Gastrocnemius medialis (tissue), 4 donors: ENCODE data around the gene SEMA3D.

Experiments used
- POLR2A ChIP-seq, 2 donors: fragments of 450-650 bp; IDR thresholded peaks; one replicate each; pipeline ENCODE4 v1.6.1; 2017; ENCODE audit warnings: antibody characterized with exemption in 2 of 2, mild to moderate bottlenecking in 2 of 2, moderate library complexity in 2 of 2
- TF ChIP-seq, protein P1 (sequence below), 5 experiments: fragments of 450-650 bp in 3 of 5; fragments of 200-600 bp in 2 of 5; sonication (generic) in 2 of 5; IDR thresholded peaks in 4 of 5; conservative IDR thresholded peaks in 1 of 5; 1 replicate in 4 of 5; 2 replicates in 1 of 5; pipeline ENCODE4 v1.5.1; 2016 to 2019; ENCODE audit warnings: antibody characterized with exemption in 5 of 5, mild to moderate bottlenecking in 3 of 5, moderate library complexity in 3 of 5

GRCh38 chr7:84981055-84981976 lies 205.5 kb downstream of the SEMA3D start:
- TF ChIP-seq, protein P1, sequence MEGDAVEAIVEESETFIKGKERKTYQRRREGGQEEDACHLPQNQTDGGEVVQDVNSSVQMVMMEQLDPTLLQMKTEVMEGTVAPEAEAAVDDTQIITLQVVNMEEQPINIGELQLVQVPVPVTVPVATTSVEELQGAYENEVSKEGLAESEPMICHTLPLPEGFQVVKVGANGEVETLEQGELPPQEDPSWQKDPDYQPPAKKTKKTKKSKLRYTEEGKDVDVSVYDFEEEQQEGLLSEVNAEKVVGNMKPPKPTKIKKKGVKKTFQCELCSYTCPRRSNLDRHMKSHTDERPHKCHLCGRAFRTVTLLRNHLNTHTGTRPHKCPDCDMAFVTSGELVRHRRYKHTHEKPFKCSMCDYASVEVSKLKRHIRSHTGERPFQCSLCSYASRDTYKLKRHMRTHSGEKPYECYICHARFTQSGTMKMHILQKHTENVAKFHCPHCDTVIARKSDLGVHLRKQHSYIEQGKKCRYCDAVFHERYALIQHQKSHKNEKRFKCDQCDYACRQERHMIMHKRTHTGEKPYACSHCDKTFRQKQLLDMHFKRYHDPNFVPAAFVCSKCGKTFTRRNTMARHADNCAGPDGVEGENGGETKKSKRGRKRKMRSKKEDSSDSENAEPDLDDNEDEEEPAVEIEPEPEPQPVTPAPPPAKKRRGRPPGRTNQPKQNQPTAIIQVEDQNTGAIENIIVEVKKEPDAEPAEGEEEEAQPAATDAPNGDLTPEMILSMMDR (IDR thresholded peaks at IDR 0.05 in 4 of 5, conservative IDR thresholded peaks at IDR 0.05 in 1 of 5) = no peak
- TF ChIP-seq POLR2A (IDR thresholded peaks at IDR 0.05) = no peak
